SK-N-SH treated with all-trans-retinoic acid at 6 μM for 48 hours (cell line): ENCODE measurements around the gene EIF3B.

Experiments used
- ARNTL ChIP-seq: fragments of 450-650 bp; formaldehyde crosslinking; IDR thresholded peaks from 2 replicates; pipeline ENCODE4 v1.5.0; 2020; ENCODE audit warnings: low read depth, mild to moderate bottlenecking, moderate library complexity, borderline replicate concordance
- BACH2 ChIP-seq: fragments of 250-450 bp; sonication (Bioruptor Pico); IDR thresholded peaks from 2 replicates; pipeline ENCODE4 v1.9.0; 2021; ENCODE audit warnings: mild to moderate bottlenecking, borderline replicate concordance
- CSRNP3 ChIP-seq: fragments of 250-450 bp; sonication (Bioruptor Pico); IDR thresholded peaks from 2 replicates; pipeline ENCODE4 v1.5.1; 2021; ENCODE audit warnings: mild to moderate bottlenecking, moderate library complexity
- ESRRG ChIP-seq: fragments of 250-450 bp; sonication (Bioruptor Pico); IDR thresholded peaks from 2 replicates; pipeline ENCODE4 v1.6.1; 2021; ENCODE audit warnings: mild to moderate bottlenecking
- ISL1 ChIP-seq: fragments of 250-450 bp; sonication (Bioruptor Pico); IDR thresholded peaks from 2 replicates; pipeline ENCODE4 v2.1.2; 2022; ENCODE audit warnings: mild to moderate bottlenecking, moderate library complexity
- PPARA ChIP-seq: fragments of 250-450 bp; sonication (Bioruptor Pico); IDR thresholded peaks from 2 replicates; pipeline ENCODE4 v1.5.0; 2020; ENCODE audit warnings: mild to moderate bottlenecking, borderline replicate concordance
- TCF4 ChIP-seq: fragments of 250-450 bp; sonication (Bioruptor Pico); IDR thresholded peaks from 2 replicates; pipeline ENCODE4 v1.8.0; 2021; ENCODE audit warnings: mild to moderate bottlenecking, moderate library complexity, borderline replicate concordance
- TOX ChIP-seq: fragments of 250-450 bp; sonication (Bioruptor Pico); IDR thresholded peaks from 2 replicates; pipeline ENCODE4 v1.8.0; 2021; ENCODE audit warnings: mild to moderate bottlenecking, moderate library complexity, borderline replicate concordance
- ZFP30 ChIP-seq: fragments of 450-650 bp; formaldehyde crosslinking; IDR thresholded peaks from 2 replicates; pipeline ENCODE4 v1.5.0; 2022; ENCODE audit warnings: mild to moderate bottlenecking, moderate library complexity
- ZNF565 ChIP-seq: fragments of 450-650 bp; formaldehyde crosslinking; conservative IDR thresholded peaks from 2 replicates; pipeline ENCODE4 v1.5.0; 2020; ENCODE audit warnings: low read depth, mild to moderate bottlenecking, moderate library complexity
- TF ChIP-seq, protein P1 (sequence below): fragments of 250-450 bp; sonication (Bioruptor Pico); IDR thresholded peaks from 2 replicates; pipeline ENCODE4 v1.5.0; 2020; ENCODE audit warnings: mild to moderate bottlenecking, moderate library complexity
- TF ChIP-seq, protein P2 (sequence below): fragments of 250-450 bp; sonication (Bioruptor Pico); IDR thresholded peaks from 2 replicates; pipeline ENCODE4 v1.8.0; 2020; ENCODE audit warnings: mild to moderate bottlenecking, moderate library complexity, borderline replicate concordance

- TF ChIP-seq ZNF565 (CRISPR knock-in tag) (no peak), TOX (CRISPR knock-in tag) (no peak), PPARA (CRISPR knock-in tag) (no peak), TCF4 (CRISPR knock-in tag) (no peak), ARNTL (CRISPR knock-in tag) (no peak), ZFP30 (no peak), BACH2 (CRISPR knock-in tag) (no peak), ESRRG (no peak), CSRNP3 (CRISPR knock-in tag) (no peak), ISL1 (CRISPR knock-in tag) (no peak)
- TF ChIP-seq, protein P1, sequence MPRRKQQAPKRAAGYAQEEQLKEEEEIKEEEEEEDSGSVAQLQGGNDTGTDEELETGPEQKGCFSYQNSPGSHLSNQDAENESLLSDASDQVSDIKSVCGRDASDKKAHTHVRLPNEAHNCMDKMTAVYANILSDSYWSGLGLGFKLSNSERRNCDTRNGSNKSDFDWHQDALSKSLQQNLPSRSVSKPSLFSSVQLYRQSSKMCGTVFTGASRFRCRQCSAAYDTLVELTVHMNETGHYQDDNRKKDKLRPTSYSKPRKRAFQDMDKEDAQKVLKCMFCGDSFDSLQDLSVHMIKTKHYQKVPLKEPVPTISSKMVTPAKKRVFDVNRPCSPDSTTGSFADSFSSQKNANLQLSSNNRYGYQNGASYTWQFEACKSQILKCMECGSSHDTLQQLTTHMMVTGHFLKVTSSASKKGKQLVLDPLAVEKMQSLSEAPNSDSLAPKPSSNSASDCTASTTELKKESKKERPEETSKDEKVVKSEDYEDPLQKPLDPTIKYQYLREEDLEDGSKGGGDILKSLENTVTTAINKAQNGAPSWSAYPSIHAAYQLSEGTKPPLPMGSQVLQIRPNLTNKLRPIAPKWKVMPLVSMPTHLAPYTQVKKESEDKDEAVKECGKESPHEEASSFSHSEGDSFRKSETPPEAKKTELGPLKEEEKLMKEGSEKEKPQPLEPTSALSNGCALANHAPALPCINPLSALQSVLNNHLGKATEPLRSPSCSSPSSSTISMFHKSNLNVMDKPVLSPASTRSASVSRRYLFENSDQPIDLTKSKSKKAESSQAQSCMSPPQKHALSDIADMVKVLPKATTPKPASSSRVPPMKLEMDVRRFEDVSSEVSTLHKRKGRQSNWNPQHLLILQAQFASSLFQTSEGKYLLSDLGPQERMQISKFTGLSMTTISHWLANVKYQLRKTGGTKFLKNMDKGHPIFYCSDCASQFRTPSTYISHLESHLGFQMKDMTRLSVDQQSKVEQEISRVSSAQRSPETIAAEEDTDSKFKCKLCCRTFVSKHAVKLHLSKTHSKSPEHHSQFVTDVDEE (CRISPR knock-in tag), result no peak
- TF ChIP-seq, protein P2, sequence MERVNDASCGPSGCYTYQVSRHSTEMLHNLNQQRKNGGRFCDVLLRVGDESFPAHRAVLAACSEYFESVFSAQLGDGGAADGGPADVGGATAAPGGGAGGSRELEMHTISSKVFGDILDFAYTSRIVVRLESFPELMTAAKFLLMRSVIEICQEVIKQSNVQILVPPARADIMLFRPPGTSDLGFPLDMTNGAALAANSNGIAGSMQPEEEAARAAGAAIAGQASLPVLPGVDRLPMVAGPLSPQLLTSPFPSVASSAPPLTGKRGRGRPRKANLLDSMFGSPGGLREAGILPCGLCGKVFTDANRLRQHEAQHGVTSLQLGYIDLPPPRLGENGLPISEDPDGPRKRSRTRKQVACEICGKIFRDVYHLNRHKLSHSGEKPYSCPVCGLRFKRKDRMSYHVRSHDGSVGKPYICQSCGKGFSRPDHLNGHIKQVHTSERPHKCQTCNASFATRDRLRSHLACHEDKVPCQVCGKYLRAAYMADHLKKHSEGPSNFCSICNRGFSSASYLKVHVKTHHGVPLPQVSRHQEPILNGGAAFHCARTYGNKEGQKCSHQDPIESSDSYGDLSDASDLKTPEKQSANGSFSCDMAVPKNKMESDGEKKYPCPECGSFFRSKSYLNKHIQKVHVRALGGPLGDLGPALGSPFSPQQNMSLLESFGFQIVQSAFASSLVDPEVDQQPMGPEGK, result no peak
Measured at GRCh38 chr7:2350861-2351260, 3.8 kb upstream of the EIF3B start.
